ENCODE results near the gene CCIN.
A peak's percentile ranks its signal among the peaks of the same experiment; 100 is the strongest.
"Not testable (repeated sequence)": the region's sequence is repeated elsewhere in the genome, so short reads cannot be mapped to it uniquely, and the experiment has no call there.

CCIN gene

GRCh38 chr9:36169166-36169565 lies at the start of gene CCIN:
Gene CCIN (plus strand): TSS chr9:36169388. CDS start chr9:36169503, 115 bp downstream.
- no peak for DNase-seq (ENCODE audit: low read depth)

GRCh38 chr9:36119476-36119875 lies 49.7 kb upstream of the CCIN start:
- DNase-seq (ENCODE audit: low read depth): no peak

- no peak for DNase-seq (ENCODE audit: low read depth)
Measured at GRCh38 chr9:36120705-36121104, 48.5 kb upstream of the CCIN start.

- DNase-seq (ENCODE audit: low read depth): no peak
Measured at GRCh38 chr9:36121971-36122370, 47.2 kb upstream of the CCIN start.

- no peak for DNase-seq (ENCODE audit: low read depth)
Measured at GRCh38 chr9:36123515-36123914, 45.7 kb upstream of the CCIN start.

- DNase-seq (ENCODE audit: low read depth): no peak
Measured at GRCh38 chr9:36125062-36125855, 43.9 kb upstream of the CCIN start.

- DNase-seq (ENCODE audit: low read depth): no peak
Measured at GRCh38 chr9:36126016-36126730, 43.0 kb upstream of the CCIN start.

- DNase-seq (ENCODE audit: low read depth): no peak
Measured at GRCh38 chr9:36127652-36128244, 41.4 kb upstream of the CCIN start.

GRCh38 chr9:36128349-36128748 lies 40.8 kb upstream of the CCIN start:
- no peak for DNase-seq (ENCODE audit: low read depth)

GRCh38 chr9:36129139-36129538 lies 40.0 kb upstream of the CCIN start:
- DNase-seq (ENCODE audit: low read depth): no peak

GRCh38 chr9:36131666-36132065 lies 37.5 kb upstream of the CCIN start:
- not testable (repeated sequence) for DNase-seq (ENCODE audit: low read depth)

GRCh38 chr9:36132086-36132485 lies 37.1 kb upstream of the CCIN start:
- DNase-seq (ENCODE audit: low read depth): no peak

- DNase-seq (ENCODE audit: low read depth): no peak
Measured at GRCh38 chr9:36134761-36135505, 34.3 kb upstream of the CCIN start.

GRCh38 chr9:36135741-36136271 lies 33.4 kb upstream of the CCIN start:
- DNase-seq (ENCODE audit: low read depth): no peak

GRCh38 chr9:36136272-36136893 lies 32.8 kb upstream of the CCIN start, which contains the start of gene GLIPR2:
Gene GLIPR2 (plus strand): TSS chr9:36136733. CDS start chr9:36136779, 46 bp downstream.
- DNase-seq (ENCODE audit: low read depth): peak; percentile 68

- DNase-seq (ENCODE audit: low read depth): no peak
Measured at GRCh38 chr9:36136894-36137391, 32.2 kb upstream of the CCIN start.

GRCh38 chr9:36137392-36138004 lies 31.7 kb upstream of the CCIN start:
- DNase-seq (ENCODE audit: low read depth): no peak

- DNase-seq (ENCODE audit: low read depth): no peak
Measured at GRCh38 chr9:36138496-36138895, 30.7 kb upstream of the CCIN start.

- DNase-seq (ENCODE audit: low read depth): no peak
Measured at GRCh38 chr9:36138901-36139300, 30.3 kb upstream of the CCIN start.

All from stimulated activated CD8-positive, alpha-beta memory T cell treated with anti-CD3 and anti-CD28 coated beads, Interleukin-12 subunit alpha, Interleukin-12 subunit beta, amount 100 ng/mL, for 4 hours (primary cell).